Panc1 (cell line): ENCODE measurements around the gene DOCK4.

Experiments used
- POLR2AphosphoS5 ChIP-seq: IDR thresholded peaks from 2 replicates; pipeline ENCODE4 v1.6.1; 2012; ENCODE audit warnings: mild to moderate bottlenecking, low read depth, low read length, moderate library complexity
- SIN3A ChIP-seq: IDR thresholded peaks from 2 replicates; pipeline ENCODE4 v1.6.1; 2012; ENCODE audit warnings: low read depth, mild to moderate bottlenecking, low read length, moderate library complexity, borderline replicate concordance; ENCODE audit not compliant: insufficient read depth
- TCF7L2 ChIP-seq: IDR thresholded peaks from 2 replicates; pipeline ENCODE4 v1.6.1; 2011; ENCODE audit warnings: mild to moderate bottlenecking, low read depth, low read length, inconsistent platforms
- TF ChIP-seq, protein P1 (sequence below), 2 experiments: IDR thresholded peaks; 2 replicates each; pipeline ENCODE4 v1.6.1; 2011 to 2012; ENCODE audit warnings: low read depth in 2 of 2, control low read depth in 1 of 2, low read length in 1 of 2, mild to moderate bottlenecking in 1 of 2, moderate library complexity in 1 of 2; ENCODE audit not compliant: insufficient read depth in 1 of 2
- TF ChIP-seq, protein P2 (sequence below): fragments of 450-650 bp; IDR thresholded peaks from 2 replicates; pipeline ENCODE4 v1.5.1; 2017; ENCODE audit warnings: mild to moderate bottlenecking

DNA sequence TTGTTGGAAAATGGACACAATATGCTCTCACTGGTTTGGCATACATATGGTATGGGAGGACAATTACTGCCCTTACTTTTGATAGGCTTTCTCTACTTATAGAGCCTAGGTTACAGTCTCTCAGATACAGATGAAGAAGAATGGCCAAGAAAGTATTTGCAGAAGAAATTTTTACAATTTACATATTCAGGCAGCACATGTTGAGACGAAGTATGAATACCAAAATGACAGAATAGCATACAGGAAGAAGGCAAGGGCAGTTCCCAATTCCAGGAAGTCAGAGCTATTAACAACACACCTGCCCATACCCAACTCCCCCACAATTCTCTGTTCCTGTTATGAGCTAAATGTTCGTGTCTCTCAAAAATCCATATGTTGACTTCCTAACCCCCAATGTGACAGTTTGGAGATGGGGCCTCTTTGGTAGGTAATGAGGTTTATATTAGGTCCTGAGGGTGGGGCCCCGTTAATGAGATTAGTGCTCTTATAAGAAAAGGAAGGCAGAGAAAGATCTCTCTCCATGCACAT, 67.8 kb downstream of the DOCK4 start:
- TF ChIP-seq POLR2AphosphoS5, result no peak
- TF ChIP-seq, protein P1, sequence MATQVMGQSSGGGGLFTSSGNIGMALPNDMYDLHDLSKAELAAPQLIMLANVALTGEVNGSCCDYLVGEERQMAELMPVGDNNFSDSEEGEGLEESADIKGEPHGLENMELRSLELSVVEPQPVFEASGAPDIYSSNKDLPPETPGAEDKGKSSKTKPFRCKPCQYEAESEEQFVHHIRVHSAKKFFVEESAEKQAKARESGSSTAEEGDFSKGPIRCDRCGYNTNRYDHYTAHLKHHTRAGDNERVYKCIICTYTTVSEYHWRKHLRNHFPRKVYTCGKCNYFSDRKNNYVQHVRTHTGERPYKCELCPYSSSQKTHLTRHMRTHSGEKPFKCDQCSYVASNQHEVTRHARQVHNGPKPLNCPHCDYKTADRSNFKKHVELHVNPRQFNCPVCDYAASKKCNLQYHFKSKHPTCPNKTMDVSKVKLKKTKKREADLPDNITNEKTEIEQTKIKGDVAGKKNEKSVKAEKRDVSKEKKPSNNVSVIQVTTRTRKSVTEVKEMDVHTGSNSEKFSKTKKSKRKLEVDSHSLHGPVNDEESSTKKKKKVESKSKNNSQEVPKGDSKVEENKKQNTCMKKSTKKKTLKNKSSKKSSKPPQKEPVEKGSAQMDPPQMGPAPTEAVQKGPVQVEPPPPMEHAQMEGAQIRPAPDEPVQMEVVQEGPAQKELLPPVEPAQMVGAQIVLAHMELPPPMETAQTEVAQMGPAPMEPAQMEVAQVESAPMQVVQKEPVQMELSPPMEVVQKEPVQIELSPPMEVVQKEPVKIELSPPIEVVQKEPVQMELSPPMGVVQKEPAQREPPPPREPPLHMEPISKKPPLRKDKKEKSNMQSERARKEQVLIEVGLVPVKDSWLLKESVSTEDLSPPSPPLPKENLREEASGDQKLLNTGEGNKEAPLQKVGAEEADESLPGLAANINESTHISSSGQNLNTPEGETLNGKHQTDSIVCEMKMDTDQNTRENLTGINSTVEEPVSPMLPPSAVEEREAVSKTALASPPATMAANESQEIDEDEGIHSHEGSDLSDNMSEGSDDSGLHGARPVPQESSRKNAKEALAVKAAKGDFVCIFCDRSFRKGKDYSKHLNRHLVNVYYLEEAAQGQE (IDR thresholded peaks at IDR 0.05; ENCODE audit: insufficient read depth in 1 of 2, low read depth in 2 of 2, low read length in 1 of 2), result no peak
- TF ChIP-seq, protein P2, sequence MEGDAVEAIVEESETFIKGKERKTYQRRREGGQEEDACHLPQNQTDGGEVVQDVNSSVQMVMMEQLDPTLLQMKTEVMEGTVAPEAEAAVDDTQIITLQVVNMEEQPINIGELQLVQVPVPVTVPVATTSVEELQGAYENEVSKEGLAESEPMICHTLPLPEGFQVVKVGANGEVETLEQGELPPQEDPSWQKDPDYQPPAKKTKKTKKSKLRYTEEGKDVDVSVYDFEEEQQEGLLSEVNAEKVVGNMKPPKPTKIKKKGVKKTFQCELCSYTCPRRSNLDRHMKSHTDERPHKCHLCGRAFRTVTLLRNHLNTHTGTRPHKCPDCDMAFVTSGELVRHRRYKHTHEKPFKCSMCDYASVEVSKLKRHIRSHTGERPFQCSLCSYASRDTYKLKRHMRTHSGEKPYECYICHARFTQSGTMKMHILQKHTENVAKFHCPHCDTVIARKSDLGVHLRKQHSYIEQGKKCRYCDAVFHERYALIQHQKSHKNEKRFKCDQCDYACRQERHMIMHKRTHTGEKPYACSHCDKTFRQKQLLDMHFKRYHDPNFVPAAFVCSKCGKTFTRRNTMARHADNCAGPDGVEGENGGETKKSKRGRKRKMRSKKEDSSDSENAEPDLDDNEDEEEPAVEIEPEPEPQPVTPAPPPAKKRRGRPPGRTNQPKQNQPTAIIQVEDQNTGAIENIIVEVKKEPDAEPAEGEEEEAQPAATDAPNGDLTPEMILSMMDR, result no peak
- TF ChIP-seq TCF7L2, result no peak
- TF ChIP-seq SIN3A, result no peak
